Stimulated activated CD4-positive, alpha-beta T cell treated with anti-CD3 and anti-CD28 coated beads, Interleukin-4, amount 100 ng/mL, for 1 hour (primary cell): ENCODE measurements around the gene HMGXB3.
"Not testable (repeated sequence)": the region's sequence is repeated elsewhere in the genome, so short reads cannot be mapped to it uniquely, and the experiment has no call there.

Experiments
- DNase-seq: peaks from one replicate; pipeline ENCODE4 v3.0.0-alpha.2; 2020

Gene HMGXB3

DNA sequence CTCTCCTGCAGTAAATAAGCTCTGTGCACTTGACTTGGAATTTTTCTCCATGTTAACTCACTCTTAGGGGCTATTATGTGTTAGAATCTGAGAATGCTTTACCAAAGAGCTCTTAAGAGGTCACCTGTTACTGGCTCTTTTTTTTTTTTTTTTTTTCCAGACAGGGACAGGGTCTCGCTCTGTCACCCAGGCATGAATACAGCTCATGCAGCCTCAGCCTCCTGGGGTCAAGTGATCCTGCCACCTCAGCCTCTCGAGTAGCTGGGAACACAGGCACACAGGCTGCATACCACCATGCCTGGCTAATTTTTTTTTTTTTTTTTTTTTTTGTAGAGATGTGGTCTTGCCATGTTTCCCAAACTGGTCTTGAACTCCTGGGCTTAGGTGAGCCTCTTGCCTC, 22.1 kb downstream of the HMGXB3 start:
- no peak for DNase-seq

DNA sequence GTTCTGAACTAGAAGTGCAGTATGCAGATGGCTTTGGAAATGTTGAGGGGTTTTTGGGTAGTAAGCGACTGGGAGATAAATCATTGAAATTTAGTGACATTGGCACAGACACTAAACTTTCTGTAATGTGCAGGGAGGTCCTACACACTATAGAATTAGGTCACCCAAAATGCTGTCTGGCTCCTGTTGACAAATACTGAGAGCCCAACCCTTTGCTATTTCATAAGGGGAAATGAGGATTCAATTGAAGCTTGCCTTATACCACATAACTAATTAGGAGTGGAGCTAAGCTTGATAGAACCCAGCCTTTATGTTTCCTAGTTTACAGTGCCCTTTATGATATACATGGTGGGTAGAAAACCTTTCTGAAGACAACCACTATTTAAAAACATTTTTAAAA, 22.6 kb downstream of the HMGXB3 start:
- DNase-seq: no peak

DNA sequence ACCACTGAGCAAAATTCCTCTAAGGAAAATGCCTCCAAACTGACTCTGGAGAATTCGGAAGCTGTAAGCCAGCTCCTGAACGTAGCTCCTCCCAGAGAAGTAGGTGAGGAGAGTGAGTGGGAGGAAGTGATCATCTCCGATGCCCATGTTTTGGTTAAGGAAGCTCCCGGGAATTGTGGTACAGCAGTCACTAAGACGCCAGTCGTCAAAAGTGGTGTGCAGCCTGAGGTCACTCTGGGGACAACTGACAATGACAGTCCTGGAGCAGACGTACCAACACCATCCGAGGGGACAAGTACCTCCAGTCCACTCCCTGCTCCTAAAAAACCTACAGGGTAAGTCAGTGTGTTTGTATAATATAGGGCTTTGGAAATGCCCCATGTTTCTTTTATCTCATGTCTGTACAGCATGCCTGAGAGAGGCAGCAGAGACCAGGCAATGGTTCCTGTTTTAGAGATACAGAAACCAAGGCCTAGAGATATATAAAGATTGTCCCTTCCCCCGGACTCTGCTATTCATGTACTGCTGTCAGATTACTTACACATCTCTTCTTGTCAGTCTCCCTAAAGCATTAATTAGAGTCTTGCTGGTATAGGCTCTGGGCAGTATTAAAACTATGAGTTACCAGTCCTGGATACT, 23.9 kb downstream of the HMGXB3 start:
- no peak for DNase-seq

DNA sequence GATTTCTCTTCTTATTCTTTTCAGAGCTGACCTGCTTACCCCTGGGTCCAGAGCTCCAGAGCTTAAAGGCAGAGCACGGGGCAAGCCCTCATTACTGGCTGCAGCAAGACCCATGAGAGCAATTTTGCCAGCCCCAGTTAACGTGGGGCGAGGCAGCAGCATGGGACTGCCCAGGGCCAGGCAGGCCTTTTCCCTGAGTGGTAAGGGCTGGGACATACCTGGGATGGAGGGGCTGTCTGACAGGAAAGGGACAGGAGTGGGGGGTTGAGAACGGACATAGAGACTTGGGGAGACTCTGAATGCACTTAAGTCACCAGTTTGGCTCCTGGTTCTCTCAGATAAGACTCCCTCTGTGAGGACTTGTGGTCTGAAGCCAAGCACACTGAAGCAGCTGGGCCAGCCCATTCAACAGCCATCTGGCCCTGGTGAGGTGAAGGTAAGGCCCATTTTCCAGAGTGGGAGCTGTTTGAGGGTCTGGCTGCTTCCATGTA, 26.2 kb downstream of the HMGXB3 start:
- no peak for DNase-seq

DNA sequence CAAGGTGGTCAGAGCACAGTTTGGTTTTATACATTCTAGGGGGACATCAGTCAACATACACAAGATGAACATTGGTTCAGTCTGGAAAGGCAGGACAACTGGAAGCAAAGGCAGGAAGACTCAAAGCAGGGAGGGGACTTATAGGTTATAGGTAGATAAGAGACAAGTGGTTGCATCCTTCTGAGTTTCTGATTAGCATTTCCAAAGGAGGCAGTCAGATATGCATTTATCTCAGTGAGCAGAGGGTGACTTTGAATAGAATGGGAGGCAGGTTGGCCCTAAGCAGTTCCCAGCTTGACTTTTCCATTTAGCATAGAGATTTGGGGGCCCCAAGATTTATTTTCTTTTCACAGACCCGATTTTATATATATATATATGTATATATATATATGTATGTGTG, 27.5 kb downstream of the HMGXB3 start:
- not testable (repeated sequence) for DNase-seq

DNA sequence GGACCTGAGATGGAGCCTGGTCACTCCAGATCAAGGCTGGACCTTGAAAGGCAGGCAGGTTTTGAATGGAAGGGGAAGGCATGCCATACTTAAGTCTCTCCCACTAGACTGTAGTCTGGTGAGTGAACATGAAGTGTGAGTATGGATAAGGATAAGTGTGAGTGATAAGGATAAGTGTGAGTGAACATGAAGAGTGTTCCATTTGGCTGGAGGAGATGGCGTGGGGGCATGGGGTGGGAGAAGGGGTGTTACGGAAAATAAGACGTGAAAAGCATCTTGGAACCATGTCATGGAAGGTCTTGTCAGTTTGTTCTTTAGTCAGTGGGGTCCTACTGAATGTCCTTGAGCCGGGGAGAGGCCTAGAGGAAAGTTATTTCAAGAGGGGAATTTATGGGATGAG, 32.8 kb downstream of the HMGXB3 start:
- DNase-seq: no peak

GRCh38 chr5:150034662-150035061, 34.1 kb downstream of the HMGXB3 start:
- no peak for DNase-seq

GRCh38 chr5:150035139-150035895, 34.8 kb downstream of the HMGXB3 start:
- DNase-seq: no peak

GRCh38 chr5:150036513-150036912, 36.0 kb downstream of the HMGXB3 start:
- DNase-seq: no peak

- no peak for DNase-seq
These were observed 38.0 kb downstream of the HMGXB3 start for GRCh38 chr5:150038547-150038946.

DNA sequence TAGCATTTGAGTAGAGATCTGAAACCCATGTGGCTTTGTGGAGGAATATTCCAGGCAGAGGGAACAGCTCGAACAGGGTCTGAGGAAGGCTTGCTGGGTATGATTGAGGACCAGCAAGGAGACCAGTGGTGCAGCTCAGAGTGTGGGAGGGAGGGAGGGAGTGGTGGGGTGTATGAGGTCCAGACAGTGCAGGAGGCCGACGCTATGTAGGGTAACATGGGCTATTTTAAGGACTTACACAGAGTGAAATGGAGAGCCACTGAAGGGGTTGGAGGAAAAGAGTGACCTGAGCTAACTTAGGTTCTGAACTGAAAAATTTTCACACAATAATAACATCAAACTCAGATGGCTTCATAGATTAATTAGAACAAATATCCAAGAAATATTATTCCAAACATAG, 41.9 kb downstream of the HMGXB3 start:
- no peak for DNase-seq

GRCh38 chr5:150043657-150044328, 43.3 kb downstream of the HMGXB3 start:
- DNase-seq: no peak

DNA sequence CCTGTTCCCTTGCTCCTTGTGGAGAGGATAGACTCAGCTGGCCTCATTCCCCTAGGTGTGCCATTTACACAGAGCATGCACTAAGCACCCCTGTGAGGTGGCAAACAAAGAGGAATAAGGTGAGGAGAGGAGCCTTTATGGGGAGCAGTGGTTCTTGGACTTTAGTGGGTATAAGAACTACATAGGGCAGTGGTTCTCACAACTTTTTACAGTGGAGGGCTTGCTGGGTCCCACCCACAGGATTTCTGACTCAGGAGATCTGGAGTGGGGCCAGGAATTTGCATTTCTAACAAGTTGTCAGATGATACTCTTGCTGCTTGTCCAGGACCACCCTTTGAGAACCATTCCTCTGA, 43.8 kb downstream of the HMGXB3 start:
- no peak for DNase-seq

DNA sequence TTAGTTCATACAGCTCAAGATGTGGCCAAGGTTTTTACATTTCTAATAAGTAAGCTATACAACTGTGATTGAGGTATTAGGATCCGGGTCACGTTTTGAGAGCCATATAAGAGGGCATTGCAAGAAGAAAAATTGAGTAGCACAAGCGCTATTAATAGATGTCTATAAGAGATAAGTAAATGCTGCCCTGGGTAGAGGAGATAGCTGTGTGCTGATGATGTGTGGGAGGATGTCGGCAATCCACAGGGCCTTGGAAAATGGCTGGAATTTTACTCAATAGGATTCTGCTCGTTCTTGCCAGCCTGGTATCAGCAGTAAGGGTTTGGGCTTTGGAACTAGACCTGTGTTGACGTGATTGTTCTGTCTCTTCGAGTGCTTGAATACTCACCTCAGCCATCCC, 44.2 kb downstream of the HMGXB3 start:
- DNase-seq: no peak

GRCh38 chr5:150045549-150045948, 45.0 kb downstream of the HMGXB3 start:
- no peak for DNase-seq

GRCh38 chr5:150046031-150046430, 45.5 kb downstream of the HMGXB3 start:
- DNase-seq: no peak

DNA sequence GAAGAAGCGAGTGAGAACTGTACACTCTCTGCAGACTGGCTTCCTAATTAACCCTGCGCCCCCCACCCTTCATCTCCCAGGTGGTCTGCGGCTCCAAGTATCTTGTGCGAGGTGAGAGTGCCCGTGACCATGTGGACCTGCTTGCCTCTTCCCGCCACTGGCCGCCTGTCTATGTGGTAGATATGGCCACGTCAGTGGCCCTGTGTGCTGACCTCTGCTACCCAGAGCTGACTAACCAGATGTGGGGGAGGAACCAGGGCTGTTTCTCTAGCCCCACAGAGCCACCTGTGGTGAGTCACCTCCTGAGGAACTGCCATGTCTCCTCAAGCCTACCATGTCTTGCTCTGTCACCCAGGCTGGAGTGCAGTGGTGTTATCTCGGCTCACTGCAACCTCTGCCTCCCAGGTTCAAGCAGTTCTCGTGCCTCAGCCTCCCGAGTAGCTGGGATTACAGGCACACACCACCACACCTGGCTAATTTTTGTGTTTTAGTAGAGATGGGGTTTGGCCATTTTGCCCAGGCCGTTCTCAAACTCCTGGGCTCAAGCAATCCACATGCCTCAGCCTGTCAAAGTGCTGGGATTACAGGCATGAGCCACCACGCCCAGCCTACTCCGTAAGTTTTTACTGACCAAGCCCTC, 49.8 kb downstream of the HMGXB3 start:
- not testable (repeated sequence) for DNase-seq

DNA sequence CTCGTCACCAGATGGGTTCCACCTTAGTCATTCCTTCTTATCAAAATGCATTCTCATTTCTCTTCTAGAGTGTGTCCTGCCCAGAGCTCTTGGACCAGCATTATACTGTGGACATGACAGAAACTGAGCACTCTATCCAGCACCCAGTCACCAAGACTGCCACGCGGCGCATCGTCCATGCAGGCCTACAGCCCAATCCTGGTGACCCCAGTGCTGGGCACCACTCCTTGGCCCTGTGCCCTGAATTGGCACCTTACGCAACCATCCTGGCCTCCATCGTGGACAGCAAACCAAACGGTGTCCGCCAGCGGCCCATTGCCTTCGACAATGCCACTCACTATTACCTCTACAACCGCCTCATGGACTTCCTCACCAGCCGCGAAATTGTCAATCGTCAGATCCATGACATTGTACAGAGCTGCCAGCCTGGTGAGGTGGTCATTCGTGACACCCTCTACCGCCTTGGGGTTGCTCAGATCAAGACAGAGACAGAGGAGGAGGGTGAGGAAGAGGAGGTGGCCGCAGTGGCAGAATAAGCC, 51.2 kb downstream of the HMGXB3 start:
- no peak for DNase-seq

DNA sequence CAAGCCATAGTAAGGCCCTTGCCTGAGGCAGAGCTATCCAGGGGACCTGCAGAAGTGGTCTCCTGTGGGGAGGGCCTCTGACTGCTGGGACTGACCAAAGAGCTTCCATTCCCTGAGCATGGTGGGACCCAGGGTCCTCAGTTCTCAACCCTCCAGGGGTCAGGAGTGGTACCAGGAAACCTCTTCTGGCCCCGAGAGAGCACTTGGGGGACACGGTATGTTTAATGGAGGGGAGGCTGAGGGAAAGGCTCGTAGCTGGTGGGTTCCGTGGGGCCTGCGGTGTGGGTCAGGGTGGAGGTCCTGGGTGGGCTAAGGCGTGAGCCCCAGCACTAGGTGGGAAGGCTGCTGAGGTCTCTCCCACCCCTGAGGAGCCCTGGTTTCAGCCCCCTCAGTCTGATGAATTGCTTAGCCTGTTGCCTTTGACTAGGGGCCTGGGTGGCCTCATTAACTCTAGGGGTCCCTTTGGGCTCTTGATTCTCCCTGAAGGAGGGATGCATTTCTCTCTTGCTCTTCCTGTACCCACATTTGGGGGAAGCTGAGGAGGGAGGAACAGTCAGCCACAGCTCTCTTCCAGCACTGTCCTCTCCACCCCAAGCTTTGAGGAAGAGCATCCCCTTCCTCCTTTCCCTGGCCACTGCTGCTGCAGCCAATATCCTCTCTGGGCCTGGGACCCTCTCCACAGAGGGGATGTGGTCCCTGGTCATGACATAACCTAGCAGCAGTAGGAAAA, 51.9 kb downstream of the HMGXB3 start:
- DNase-seq: no peak

DNA sequence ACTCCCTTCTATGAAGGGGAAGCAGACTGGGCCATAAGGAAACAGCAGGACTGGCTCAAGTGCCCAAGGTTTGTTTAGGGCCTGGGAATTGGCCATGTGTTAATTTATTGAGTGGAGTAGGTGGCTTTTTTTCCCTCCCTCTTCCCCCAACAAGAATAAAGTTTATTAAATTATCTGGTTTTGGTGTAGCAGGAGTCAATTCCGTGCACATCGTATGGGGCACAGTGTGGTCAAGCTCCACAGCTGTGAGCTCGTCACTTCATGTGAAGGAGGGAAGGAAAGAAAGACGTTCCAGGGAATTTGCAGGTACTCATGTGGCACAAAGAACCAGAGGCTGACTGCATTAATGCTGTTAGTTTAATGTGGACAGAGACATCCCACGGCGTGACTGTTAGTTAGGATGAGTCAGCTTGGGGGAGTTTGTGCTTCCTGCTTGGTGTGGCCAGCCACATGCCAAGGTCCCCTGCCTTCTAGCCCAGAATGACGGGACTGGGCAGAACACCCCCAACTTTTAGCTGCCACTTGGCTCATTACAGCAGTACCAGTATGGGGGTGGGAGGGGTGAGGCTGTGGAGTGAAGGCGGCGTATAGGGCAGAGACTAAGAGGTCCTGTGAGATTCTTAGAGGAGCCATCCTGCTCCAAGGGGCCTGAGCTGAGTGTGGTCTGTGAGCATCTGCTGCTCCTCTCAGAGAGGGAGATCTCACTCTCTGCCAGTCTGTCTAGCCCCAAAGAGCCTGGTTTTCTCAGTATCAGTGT, 52.6 kb downstream of the HMGXB3 start:
- DNase-seq: no peak

DNA sequence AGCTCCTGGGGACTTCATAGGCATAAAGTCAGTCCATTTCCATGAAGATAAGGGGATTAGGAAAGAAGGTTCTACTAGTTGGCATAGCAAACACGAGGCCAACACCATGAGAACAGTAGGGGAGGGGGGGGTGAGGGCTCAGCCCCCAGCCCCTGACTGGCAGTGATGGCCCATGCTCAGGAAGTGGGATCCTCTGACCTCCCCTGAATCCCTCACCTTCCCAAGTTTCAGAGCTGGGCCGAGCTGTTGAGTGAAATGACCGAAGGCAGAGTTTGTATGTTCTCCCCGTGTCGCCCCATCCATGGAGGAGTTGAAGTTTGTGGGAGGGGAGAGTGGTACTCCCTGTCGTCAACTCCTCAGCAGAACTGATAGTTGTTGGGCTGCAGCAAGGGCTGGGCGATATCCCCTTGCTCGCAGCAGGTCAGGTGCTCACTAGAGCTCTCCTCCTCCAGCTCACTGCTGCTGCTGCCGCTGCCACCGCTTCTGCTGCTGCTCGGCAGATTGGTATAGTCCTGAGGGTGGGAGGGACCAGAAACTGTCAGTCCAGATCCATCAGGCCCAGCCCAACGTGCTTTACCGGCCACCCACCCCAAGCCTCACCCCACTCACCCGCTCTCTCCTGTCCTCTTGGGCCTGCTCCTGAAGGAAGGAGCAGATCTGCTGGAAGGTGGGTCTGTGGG, 53.3 kb downstream of the HMGXB3 start:
- no peak for DNase-seq
